Ureter (tissue), 1 donor: ENCODE measurements around the gene ZKSCAN8. TPM values are rescaled to one million over a fixed set of nuclear protein-coding genes. Genes with fewer than 3 reads are reported as not detected.
"Not testable (repeated sequence)": the region's sequence is repeated elsewhere in the genome, so short reads cannot be mapped to it uniquely, and the experiment has no call there.

Experiments
- DNase-seq: peaks from one replicate; pipeline ENCODE4 v3.0.0-alpha.2; 2020; ENCODE audit warnings: low spot score
- total RNA-seq: library from RNA; stranded (reverse); gene quantifications from one replicate; pipeline ENCODE4 v1.2.4, GENCODE V29; 2023
- donor health status: DM: yes; HTN: yes; CAD: no.

The ZKSCAN8 gene
- 28.6 TPM for total RNA-seq

GRCh38 chr6:28141500-28142329, at the start of gene ZKSCAN8:
TSS of gene ZKSCAN8 (plus strand) at chr6:28141883. CDS start at chr6:28148408, 6,525 bp downstream.
- DNase-seq: peak; percentile 76

DNA sequence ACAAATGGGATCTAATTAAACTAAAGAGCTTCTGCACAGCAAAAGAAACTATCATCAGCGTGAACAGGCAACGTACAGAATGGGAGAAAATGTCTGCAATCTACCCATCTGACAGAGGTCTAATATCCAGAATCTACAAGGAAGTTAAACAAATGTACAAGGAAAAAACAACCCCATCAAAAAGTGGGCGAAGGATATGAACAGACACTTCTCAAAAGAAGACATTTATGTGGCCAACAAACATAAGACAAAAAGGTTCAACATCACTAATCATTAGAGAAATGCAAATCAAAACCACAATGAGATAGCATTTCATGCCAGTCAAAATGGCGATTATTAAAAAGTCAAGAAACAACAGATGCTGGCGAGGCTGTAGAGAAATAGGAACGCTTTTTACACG, 39.5 kb upstream of the ZKSCAN8 start:
- not testable (repeated sequence) for DNase-seq

DNA sequence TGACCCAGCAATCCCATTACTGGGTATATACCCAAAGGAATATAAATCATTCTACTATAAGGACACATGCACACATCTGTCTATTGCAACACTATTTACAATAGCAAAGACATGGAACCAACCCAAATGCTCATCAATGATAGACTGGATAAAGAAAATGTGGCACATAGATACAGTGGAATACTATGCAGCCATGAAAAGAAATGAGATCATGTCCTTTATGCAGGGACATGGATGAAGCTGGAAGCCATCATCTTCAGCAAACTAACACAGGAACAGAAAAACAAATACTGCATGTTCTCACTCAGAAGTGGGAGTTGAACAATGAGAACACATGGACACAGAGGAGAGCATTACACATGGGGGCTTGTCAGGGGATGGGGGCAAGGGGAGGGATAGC, 39.0 kb upstream of the ZKSCAN8 start:
- DNase-seq: not testable (repeated sequence)

- peak; percentile 88 for DNase-seq
Measured at GRCh38 chr6:28104392-28105244, 37.1 kb upstream of the ZKSCAN8 start.

GRCh38 chr6:28105245-28105639, 36.4 kb upstream of the ZKSCAN8 start:
- no peak for DNase-seq

DNA sequence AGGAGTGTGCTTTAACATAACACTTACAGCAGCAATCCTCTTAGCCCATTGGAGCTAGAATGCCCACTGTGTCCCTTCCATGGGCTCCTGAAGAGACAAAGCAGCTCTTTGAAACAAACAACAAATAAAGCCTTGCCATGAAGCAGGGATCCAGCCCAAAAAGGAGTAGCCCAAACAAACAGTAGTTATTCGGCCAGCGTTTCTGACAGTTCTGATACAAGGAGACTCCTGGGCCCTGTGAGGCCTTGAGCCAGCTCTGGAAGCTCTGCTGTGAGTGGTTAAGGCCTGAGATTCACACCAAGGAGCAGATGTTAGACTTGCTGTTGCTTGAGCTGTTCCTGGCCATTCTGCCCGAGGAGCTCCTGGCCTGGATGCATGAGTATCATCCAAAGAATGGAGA, 34.2 kb upstream of the ZKSCAN8 start:
- no peak for DNase-seq

- no peak for DNase-seq
Measured at GRCh38 chr6:28111964-28112363, 29.7 kb upstream of the ZKSCAN8 start.

GRCh38 chr6:28115799-28116198, 25.9 kb upstream of the ZKSCAN8 start:
- DNase-seq: no peak

DNA sequence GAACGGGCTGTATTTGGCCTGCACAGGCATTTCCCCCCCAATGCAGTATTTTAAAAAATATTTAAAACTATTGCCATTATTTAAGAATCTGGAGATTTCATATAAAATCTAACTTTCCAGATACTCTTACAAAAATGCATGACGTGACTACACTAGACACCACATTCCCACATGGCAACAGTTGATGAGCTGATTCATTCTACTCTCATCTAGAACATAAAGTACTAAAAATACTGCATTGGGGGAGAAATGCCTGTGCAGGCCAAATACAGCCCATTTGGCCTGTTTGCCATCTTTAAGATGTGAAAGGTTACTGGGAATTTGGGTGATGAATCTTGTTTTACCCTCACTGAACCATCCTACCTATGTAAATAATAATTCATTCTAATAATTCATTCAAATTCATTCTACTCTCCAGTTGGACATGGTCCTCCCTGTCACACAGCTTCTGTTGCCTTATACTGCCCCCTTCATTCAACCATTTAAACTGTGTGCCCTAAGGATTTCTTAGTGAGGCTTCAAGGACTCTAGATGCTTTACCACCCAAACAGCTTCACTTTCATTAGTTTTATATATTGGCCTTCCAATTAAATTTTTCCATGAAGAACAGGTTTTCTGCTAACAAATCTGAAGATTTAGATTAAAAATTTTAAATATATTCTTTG, 24.2 kb upstream of the ZKSCAN8 start:
- no peak for DNase-seq

DNA sequence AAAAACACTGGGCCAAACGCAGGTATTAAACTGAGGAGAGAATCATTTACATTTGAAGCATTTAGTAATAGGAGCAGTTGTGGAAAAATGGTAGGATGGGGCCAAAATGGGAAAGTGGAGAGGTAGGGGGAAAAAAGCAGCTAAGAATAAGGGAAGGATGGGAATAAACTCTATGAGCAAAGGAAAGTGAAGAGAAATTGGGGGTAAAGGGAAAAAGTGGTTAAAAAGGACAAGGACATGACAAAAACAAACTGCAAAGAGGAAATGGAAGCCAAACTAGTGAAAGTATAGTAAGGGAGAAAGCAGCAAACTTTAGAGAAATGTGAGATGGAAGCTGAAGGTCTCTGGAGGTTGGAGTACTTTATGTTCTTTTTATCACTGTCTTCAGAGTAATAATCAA, 23.5 kb upstream of the ZKSCAN8 start:
- DNase-seq: no peak

GRCh38 chr6:28121876-28122275, 19.8 kb upstream of the ZKSCAN8 start:
- DNase-seq: no peak

- DNase-seq: not testable (repeated sequence)
Measured at GRCh38 chr6:28122283-28122682, 19.4 kb upstream of the ZKSCAN8 start.

DNA sequence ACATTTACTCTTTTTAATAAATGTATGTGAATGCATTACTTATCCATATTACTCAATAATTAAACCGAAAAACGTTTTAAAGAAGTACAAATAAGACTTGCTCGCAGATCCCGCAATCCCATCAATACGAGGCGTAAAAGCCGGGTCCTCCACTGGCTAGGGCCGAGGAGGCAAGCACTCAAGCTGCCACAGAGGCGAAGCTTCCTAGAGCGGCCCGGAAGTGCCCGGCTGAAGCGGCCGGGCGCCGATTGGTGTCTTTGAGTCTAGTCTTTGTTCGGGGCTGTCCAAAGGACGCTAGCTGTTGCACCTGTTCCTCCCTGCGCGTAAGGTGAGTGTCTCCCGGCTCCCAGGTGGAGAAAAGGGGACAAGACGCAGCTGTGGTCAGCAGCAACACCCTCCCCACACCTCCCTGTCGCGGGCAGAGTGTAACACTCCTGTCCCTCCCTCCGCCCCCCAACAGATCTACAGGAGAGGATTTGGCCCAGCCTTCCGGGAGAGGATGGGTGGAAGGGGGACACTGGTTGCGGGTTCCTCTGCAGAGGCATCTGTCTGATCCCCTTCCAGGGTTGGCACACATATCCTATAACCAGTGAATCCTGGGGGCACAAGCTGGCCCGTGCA, 17.2 kb upstream of the ZKSCAN8 start, which contains the start of gene ZSCAN16:
Gene ZSCAN16, plus strand, starts transcription at position 260 of the 621 bp plus-strand sequence. CDS start 835 bp downstream, outside the sequence.
- DNase-seq: peak; percentile 80

DNA sequence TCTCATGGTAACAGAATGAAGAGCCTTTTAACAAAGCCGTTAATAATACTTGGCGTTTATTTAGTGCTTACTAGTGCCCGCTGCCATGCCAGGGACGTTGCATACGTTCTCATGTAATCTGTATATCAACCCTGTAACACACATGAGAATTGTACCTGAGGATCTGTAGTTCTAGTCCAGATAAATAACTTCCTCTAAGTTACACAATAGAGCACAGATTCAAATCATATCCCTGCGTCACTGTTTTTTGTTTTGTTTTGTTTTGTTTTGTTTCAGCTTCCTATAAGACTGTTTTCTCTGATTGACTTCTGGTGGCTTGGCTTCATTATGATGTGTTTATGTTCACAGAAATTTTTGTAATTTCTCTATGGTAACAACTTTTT, 16.7 kb upstream of the ZKSCAN8 start:
- DNase-seq: no peak

GRCh38 chr6:28125401-28125800, 16.3 kb upstream of the ZKSCAN8 start:
- no peak for DNase-seq

DNA sequence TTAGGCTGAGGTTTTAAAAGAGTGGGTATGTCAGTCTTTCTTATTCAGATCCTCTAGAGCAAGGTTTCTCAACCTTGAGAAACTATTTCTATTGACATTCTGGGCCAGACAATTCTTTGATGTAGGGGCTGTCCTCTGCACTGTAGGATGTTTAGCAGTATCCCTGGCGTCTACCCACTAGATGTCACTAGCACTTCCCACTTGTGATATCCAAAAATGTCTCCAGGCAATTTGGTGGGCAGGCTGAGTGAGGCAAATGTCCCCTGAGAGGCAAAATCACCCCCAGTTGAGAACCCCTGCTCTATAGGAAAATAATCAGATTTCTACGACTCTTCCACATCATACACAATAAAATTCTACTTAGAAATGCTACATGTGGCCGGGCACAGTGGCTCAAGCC, 7.7 kb upstream of the ZKSCAN8 start:
- no peak for DNase-seq

- no peak for DNase-seq
Measured at GRCh38 chr6:28134716-28135115, 7.0 kb upstream of the ZKSCAN8 start.

GRCh38 chr6:28135393-28135792, 6.3 kb upstream of the ZKSCAN8 start:
- DNase-seq: no peak

- peak; percentile 90 for DNase-seq
Measured at GRCh38 chr6:28136585-28137504, 4.8 kb upstream of the ZKSCAN8 start.

GRCh38 chr6:28137505-28137981, 4.1 kb upstream of the ZKSCAN8 start:
- DNase-seq: no peak
